C4-2B (cell line): ENCODE measurements around the gene TAMM41.

Experiments used
- CTCF ChIP-seq: fragments of 450-650 bp; conservative IDR thresholded peaks from 2 replicates; pipeline ENCODE4 v1.5.1; 2017; ENCODE audit warnings: mild to moderate bottlenecking
- ZFX ChIP-seq: fragments of 450-650 bp; IDR thresholded peaks from 2 replicates; pipeline ENCODE4 v1.6.1; 2017

- TF ChIP-seq CTCF (no peak), ZFX (no peak)
Measured at GRCh38 chr3:11799791-11800190, 46.9 kb downstream of the TAMM41 start.
